Activated CD4-positive, alpha-beta T cell treated with anti-CD3 and anti-CD28 coated beads, Interleukin-10, Interleukin-2, amounts not matched to agents 100 ng/mL and 50 ng/mL, durations not matched to agents 16 hours and 8 hours (primary cell): Measurements from ENCODE around the gene MTHFR.

Experiments
- DNase-seq: peaks from one replicate; pipeline ENCODE4 v3.0.0-alpha.2; 2020

MTHFR gene

GRCh38 chr1:11805422-11806306 lies at the start of gene MTHFR, which contains the start of gene CLCN6:
TSS of gene MTHFR (minus strand) at chr1:11805964. CDS start at chr1:11803116, 2,848 bp downstream.
TSS of gene CLCN6 (plus strand) at chr1:11806191. CDS start at chr1:11806263, 72 bp downstream.
- peak; percentile 100 for DNase-seq

- peak; percentile 36 for DNase-seq
Observed at GRCh38 chr1:11855430-11855829, 49.7 kb upstream of the MTHFR start.

- DNase-seq: no peak
Observed at GRCh38 chr1:11854519-11854918, 48.8 kb upstream of the MTHFR start.

- DNase-seq: peak; percentile 7
Observed at GRCh38 chr1:11851180-11851579, 45.4 kb upstream of the MTHFR start.

GRCh38 chr1:11850156-11850555 lies 44.4 kb upstream of the MTHFR start:
- DNase-seq: no peak

- DNase-seq: no peak
Observed at GRCh38 chr1:11848373-11848700, 42.6 kb upstream of the MTHFR start.

- DNase-seq: no peak
Observed at GRCh38 chr1:11847667-11848372, 42.1 kb upstream of the MTHFR start, which contains the start of gene NPPA. TSS of gene NPPA (minus strand) at chr1:11847783. CDS start at chr1:11847684, 99 bp downstream.

- no peak for DNase-seq
Observed at GRCh38 chr1:11845641-11846335, 40.0 kb upstream of the MTHFR start.

GRCh38 chr1:11842154-11843041 lies 36.6 kb upstream of the MTHFR start:
- DNase-seq: no peak

GRCh38 chr1:11841245-11842153 lies 35.7 kb upstream of the MTHFR start:
- DNase-seq: no peak

- no peak for DNase-seq
Observed at GRCh38 chr1:11839727-11840705, 34.3 kb upstream of the MTHFR start.

GRCh38 chr1:11838349-11839272 lies 32.8 kb upstream of the MTHFR start:
- peak; percentile 73 for DNase-seq

- no peak for DNase-seq
Observed at GRCh38 chr1:11837767-11838348, 32.1 kb upstream of the MTHFR start.

- DNase-seq: no peak
Observed at GRCh38 chr1:11836955-11837766, 31.4 kb upstream of the MTHFR start.

GRCh38 chr1:11835441-11836225 lies 29.9 kb upstream of the MTHFR start:
- no peak for DNase-seq

- DNase-seq: no peak
Observed at GRCh38 chr1:11833900-11834299, 28.1 kb upstream of the MTHFR start.

GRCh38 chr1:11833497-11833896 lies 27.7 kb upstream of the MTHFR start:
- no peak for DNase-seq
